ENCODE measurements around the gene KLF13. TPM values are rescaled to one million over a fixed set of nuclear protein-coding genes. Genes with fewer than 3 reads are reported as not detected.

The KLF13 gene
- total RNA-seq, 1 donor from 2014 or later: 31.0 TPM

GRCh38 chr15:31327669-31328427 lies 1.2 kb downstream of the KLF13 start:
- no peaks in the 10 kb centered on the region for H3K36me3 Mint-ChIP-seq (ENCODE audit: low read depth, unreplicated experiment)
- H3K27ac ChIP-seq (ENCODE audit: low read depth, low read length): peak overlapping the region; percentile 58
- TF ChIP-seq CTCF (IDR thresholded peaks at IDR 0.05; ENCODE audit: insufficient read depth, low read depth, low read length) (no peak), EZH2 (IDR thresholded peaks at IDR 0.05; ENCODE audit: insufficient read depth, low read length) (no peak)
- H2AFZ ChIP-seq (ENCODE audit: low read depth, low read length): peak overlapping the region; percentile 59
- H3K9ac ChIP-seq (ENCODE audit: low read length): peak overlapping the region; percentile 82
- peaks cover 14% of the 10 kb centered on the region for H3K27me3 Mint-ChIP-seq (ENCODE audit: low read depth, unreplicated experiment)
- no peak overlapping the region for H3K27ac Mint-ChIP-seq (ENCODE audit: unreplicated experiment)
- H3K9me3 ChIP-seq (ENCODE audit: insufficient read depth, low read depth, low read length): no peaks in the 10 kb centered on the region
- no peaks in the 10 kb centered on the region for H3K27me3 ChIP-seq (ENCODE audit: insufficient read depth, low read length)
- H3K4me1 Mint-ChIP-seq (ENCODE audit: low read depth, unreplicated experiment): peaks cover 14% of the 10 kb centered on the region
- DNase-seq (ENCODE audit: low read depth): no peak
- H3K79me2 ChIP-seq (ENCODE audit: insufficient read depth, low read length): peaks cover 46% of the 10 kb centered on the region
- no peaks in the 10 kb centered on the region for H3K36me3 ChIP-seq (ENCODE audit: insufficient read depth, low read length)
- peaks cover 43% of the 10 kb centered on the region for H4K20me1 ChIP-seq (ENCODE audit: insufficient read depth, low read length)
- peak overlapping the region; percentile 67 for H3K4me3 ChIP-seq (ENCODE audit: insufficient read depth, low read depth, low read length)
- peak overlapping the region; percentile 98 for H3K4me2 ChIP-seq (ENCODE audit: low read length)
- no peaks in the 10 kb centered on the region for H3K9me3 Mint-ChIP-seq (ENCODE audit: unreplicated experiment)
- peaks cover 6% of the 10 kb centered on the region for H3K4me1 ChIP-seq (ENCODE audit: insufficient read depth, low read length)
- FAIRE-seq: no peak
- H3K4me3 Mint-ChIP-seq (ENCODE audit: unreplicated experiment): peak overlapping the region; percentile 91

- H3K79me2 ChIP-seq (ENCODE audit: insufficient read depth, low read length): peaks cover 52% of the 10 kb centered on the region
- peak overlapping the region; percentile 91 for H3K4me3 Mint-ChIP-seq (ENCODE audit: unreplicated experiment)
- no peaks in the 10 kb centered on the region for H3K36me3 ChIP-seq (ENCODE audit: insufficient read depth, low read length)
- H3K4me1 ChIP-seq (ENCODE audit: insufficient read depth, low read length): peaks cover 6% of the 10 kb centered on the region
- no peaks in the 10 kb centered on the region for H3K36me3 Mint-ChIP-seq (ENCODE audit: low read depth, unreplicated experiment)
- H3K9me3 ChIP-seq (ENCODE audit: insufficient read depth, low read depth, low read length): no peaks in the 10 kb centered on the region
- FAIRE-seq (no peak), DNase-seq (ENCODE audit: low read depth) (peak; percentile 20)
- H3K27me3 Mint-ChIP-seq (ENCODE audit: low read depth, unreplicated experiment): peaks cover 7% of the 10 kb centered on the region
- H3K9me3 Mint-ChIP-seq (ENCODE audit: unreplicated experiment): no peaks in the 10 kb centered on the region
- TF ChIP-seq CTCF (IDR thresholded peaks at IDR 0.05; ENCODE audit: insufficient read depth, low read depth, low read length) (no peak), EZH2 (IDR thresholded peaks at IDR 0.05; ENCODE audit: insufficient read depth, low read length) (no peak)
- no peaks in the 10 kb centered on the region for H3K27me3 ChIP-seq (ENCODE audit: insufficient read depth, low read length)
- H3K9ac ChIP-seq (ENCODE audit: low read length): peak overlapping the region; percentile 82
- peaks cover 14% of the 10 kb centered on the region for H3K4me1 Mint-ChIP-seq (ENCODE audit: low read depth, unreplicated experiment)
- peak overlapping the region; percentile 67 for H3K4me3 ChIP-seq (ENCODE audit: insufficient read depth, low read depth, low read length)
- H4K20me1 ChIP-seq (ENCODE audit: insufficient read depth, low read length): peaks cover 48% of the 10 kb centered on the region
- peak overlapping the region; percentile 98 for H3K4me2 ChIP-seq (ENCODE audit: low read length)
- H3K27ac ChIP-seq (ENCODE audit: low read depth, low read length): peak overlapping the region; percentile 46
- peak overlapping the region; percentile 15 for H3K27ac Mint-ChIP-seq (ENCODE audit: unreplicated experiment)
- peak overlapping the region; percentile 59 for H2AFZ ChIP-seq (ENCODE audit: low read depth, low read length)
Measured at GRCh38 chr15:31328428-31328968, 1.9 kb downstream of the KLF13 start.

All from astrocyte (in vitro differentiated cells and primary cell).